ENCODE data around the gene SS18L1.

SS18L1 gene

GRCh38 chr20:62230276-62230675 lies 86.7 kb downstream of the SS18L1 start:
- no peak for DNase-seq

GRCh38 chr20:62230696-62231095 lies 87.1 kb downstream of the SS18L1 start:
- DNase-seq, result no peak

- no peak for DNase-seq
Measured at GRCh38 chr20:62231292-62231691, 87.7 kb downstream of the SS18L1 start.

Data from stimulated activated CD4-positive, alpha-beta T cell treated with anti-CD3 and anti-CD28 coated beads, Interleukin-4, amount 100 ng/mL, for 4 hours (primary cell).